H1 (cell line): Measurements from ENCODE around the gene TTC3. TPM values are rescaled to one million over a fixed set of nuclear protein-coding genes. Genes with fewer than 3 reads are reported as not detected.
"Not testable (repeated sequence)": the region's sequence is repeated elsewhere in the genome, so short reads cannot be mapped to it uniquely, and the experiment has no call there.

ENCODE experiments used
- CTCF ChIA-PET: fragments of 300-600 bp; sonication (Branson Sonifier 250); formaldehyde crosslinking; loops from one replicate; lab custom pipeline; 2021; ENCODE audit not compliant: partially characterized antibody; lab: Charles Lee
- POLR2A ChIA-PET: fragments of 300-600 bp; sonication (Branson Sonifier 250); formaldehyde crosslinking; loops from one replicate; lab custom pipeline; 2021; ENCODE audit warnings: inconsistent platforms; ENCODE audit not compliant: partially characterized antibody; lab: Charles Lee
- DNase-seq, 2 experiments: peaks; one replicate each; pipeline versions ENCODE4 v3.0.0 to v3.0.0-alpha.2; 2010 to 2022; ENCODE audit warnings: low spot score in 2 of 2, low read depth in 1 of 2, mixed read lengths in 1 of 2
- FAIRE-seq: peaks from 2 replicates; lab custom pipeline; 2011; peaks lifted over from hg19 to GRCh38; lab: Jason Lieb, UNC
- H2AFZ ChIP-seq: 2 replicates; pipeline ENCODE4 v1.8.1; 2012; ENCODE audit warnings: low read length, inconsistent platforms
- H2AK5ac ChIP-seq: 2 replicates; pipeline ENCODE4 v1.6.1; 2013; ENCODE audit warnings: low read depth, low read length
- H2BK120ac ChIP-seq: replicated peaks from 2 replicates; pipeline ENCODE3; 2013; ENCODE audit warnings: low read depth, low read length, inconsistent platforms
- H2BK12ac ChIP-seq: 2 replicates; pipeline ENCODE4 v1.6.1; 2013; ENCODE audit warnings: low read depth, low read length
- H2BK15ac ChIP-seq: 2 replicates; pipeline ENCODE4 v1.6.1; 2013; ENCODE audit warnings: low read length
- H2BK20ac ChIP-seq: 2 replicates; pipeline ENCODE4 v1.6.1; 2013; ENCODE audit warnings: low read length
- H2BK5ac ChIP-seq: 2 replicates; pipeline ENCODE4 v1.6.1; 2013; ENCODE audit warnings: low read depth, low read length
- H3K14ac ChIP-seq: 2 replicates; pipeline ENCODE4 v1.6.1; 2013; ENCODE audit warnings: inconsistent platforms; ENCODE audit not compliant: insufficient read length
- H3K18ac ChIP-seq: 2 replicates; pipeline ENCODE4 v1.6.1; 2013; ENCODE audit warnings: low read length; ENCODE audit errors: extremely low read depth
- H3K23ac ChIP-seq: 2 replicates; pipeline ENCODE4 v1.6.1; 2013; ENCODE audit warnings: inconsistent platforms; ENCODE audit not compliant: insufficient read length
- H3K23me2 ChIP-seq: 2 replicates; pipeline ENCODE4 v1.6.1; 2013; ENCODE audit warnings: low read depth, low read length
- H3K27ac ChIP-seq: 2 replicates; pipeline ENCODE4 v1.6.1; 2011; ENCODE audit warnings: low read depth, low read length, inconsistent platforms
- H3K27me3 ChIP-seq, 4 experiments: replicated peaks in 1 of 4; 1 replicate in 1 of 4; 2 replicates in 3 of 4; pipeline versions ENCODE4 v1.6.1 to v1.8.1; 2011 to 2013; ENCODE audit warnings: low read length in 3 of 4, mild to moderate bottlenecking in 3 of 4, inconsistent platforms in 2 of 4, mixed read lengths in 2 of 4, moderate library complexity in 1 of 4; ENCODE audit not compliant: control insufficient read depth in 3 of 4, insufficient read depth in 3 of 4; ENCODE audit errors: extremely low read depth in 1 of 4
- H3K36me3 ChIP-seq, 4 experiments: 2 replicates each; pipeline versions ENCODE4 v1.6.1 to v1.8.1; 2011 to 2013; ENCODE audit warnings: mild to moderate bottlenecking in 4 of 4, low read length in 3 of 4, moderate library complexity in 2 of 4, control low read depth in 1 of 4, inconsistent platforms in 1 of 4; ENCODE audit not compliant: insufficient read depth in 4 of 4, control insufficient read depth in 2 of 4
- H3K4ac ChIP-seq: replicated peaks from 2 replicates; pipeline ENCODE3; 2013; ENCODE audit warnings: low read length, low read depth, mixed read lengths, inconsistent platforms; ENCODE audit not compliant: insufficient read length
- H3K4me1 ChIP-seq, 4 experiments: replicated peaks in 1 of 4; 1 replicate in 1 of 4; 2 replicates in 3 of 4; pipeline versions ENCODE4 v1.6.1 to v1.8.1; 2011 to 2013; ENCODE audit warnings: low read length in 3 of 4, inconsistent platforms in 2 of 4, mixed read lengths in 1 of 4; ENCODE audit not compliant: insufficient read depth in 4 of 4, control insufficient read depth in 3 of 4
- H3K4me2 ChIP-seq, 2 experiments: 2 replicates each; pipeline versions ENCODE4 v1.6.1 to v1.8.1; 2011 to 2013; ENCODE audit warnings: low read depth in 2 of 2, low read length in 2 of 2, control low read depth in 1 of 2, inconsistent platforms in 1 of 2, mild to moderate bottlenecking in 1 of 2; ENCODE audit not compliant: insufficient read depth in 1 of 2
- H3K4me3 ChIP-seq, 4 experiments: fragments of 200-600, 300-600 bp in 1 of 4; sonication (generic), shearing (Covaris generic), sonication (Bioruptor Twin) in 1 of 4; 2 replicates each; pipeline versions ENCODE4 v1.5.1 to v1.8.1; 2011 to 2016; ENCODE audit warnings: low read length in 4 of 4, low read depth in 3 of 4, control low read depth in 2 of 4, inconsistent platforms in 2 of 4, mild to moderate bottlenecking in 2 of 4, mixed read lengths in 1 of 4, moderate library complexity in 1 of 4; ENCODE audit not compliant: insufficient read depth in 2 of 4; ENCODE audit errors: extremely low read depth in 1 of 4
- H3K56ac ChIP-seq: replicated peaks from 2 replicates; pipeline ENCODE3; 2013; ENCODE audit warnings: low read depth, mild to moderate bottlenecking, mixed read lengths, low read length, inconsistent platforms; ENCODE audit not compliant: insufficient read length
- H3K79me1 ChIP-seq: 2 replicates; pipeline ENCODE4 v1.6.1; 2013; ENCODE audit warnings: low read depth, low read length, control low read depth
- H3K79me2 ChIP-seq, 2 experiments: 2 replicates each; pipeline versions ENCODE4 v1.6.1 to v1.8.1; 2012 to 2013; ENCODE audit warnings: low read length in 2 of 2, mild to moderate bottlenecking in 2 of 2, inconsistent platforms in 1 of 2; ENCODE audit not compliant: insufficient read depth in 2 of 2, control insufficient read depth in 1 of 2
- H3K9ac ChIP-seq, 4 experiments: replicated peaks in 1 of 4; 1 replicate in 1 of 4; 2 replicates in 3 of 4; pipeline versions ENCODE4 v1.6.1 to v1.8.1; 2011 to 2013; ENCODE audit warnings: low read depth in 3 of 4, low read length in 3 of 4, control low read depth in 2 of 4, mild to moderate bottlenecking in 2 of 4, moderate library complexity in 2 of 4, inconsistent platforms in 1 of 4; ENCODE audit errors: extremely low read depth in 1 of 4
- H3K9me3 ChIP-seq, 2 experiments: 2 replicates each; pipeline versions ENCODE4 v1.6.1 to v1.8.1; 2012 to 2013; ENCODE audit warnings: mild to moderate bottlenecking in 2 of 2, moderate library complexity in 2 of 2, control low read depth in 1 of 2, inconsistent platforms in 1 of 2, low read depth in 1 of 2, low read length in 1 of 2, mixed read lengths in 1 of 2; ENCODE audit not compliant: insufficient read depth in 2 of 2
- H4K20me1 ChIP-seq, 2 experiments: replicated peaks in 1 of 2; 2 replicates each; pipeline versions ENCODE3 to v1.8.1; 2011 to 2013; ENCODE audit warnings: inconsistent platforms in 2 of 2, low read length in 2 of 2, mild to moderate bottlenecking in 1 of 2; ENCODE audit not compliant: insufficient read depth in 2 of 2, control insufficient read depth in 1 of 2
- H4K5ac ChIP-seq: 2 replicates; pipeline ENCODE4 v1.6.1; 2013; ENCODE audit warnings: low read length, low read depth, mixed read lengths, inconsistent platforms; ENCODE audit not compliant: insufficient read length
- H4K8ac ChIP-seq: 2 replicates; pipeline ENCODE4 v1.8.0; 2013; ENCODE audit warnings: mild to moderate bottlenecking, moderate library complexity, low read length, inconsistent platforms; ENCODE audit not compliant: insufficient read depth; ENCODE audit errors: extremely low read depth
- H4K91ac ChIP-seq: replicated peaks from 2 replicates; pipeline ENCODE3; 2013; ENCODE audit warnings: low read length, mixed read lengths, inconsistent platforms; ENCODE audit not compliant: insufficient read length
- WGBS, 2 experiments: shearing (Covaris generic) in 1 of 2; methylation state at CpG; one replicate each; pipeline versions ENCODE4 v1.1.6 to v1.1.7; 2013 to 2015; ENCODE audit warnings: low lambda C conversion rate in 2 of 2, mixed read lengths in 2 of 2, inconsistent platforms in 1 of 2, low coverage in 1 of 2, missing lambda C conversion rate in 1 of 2; ENCODE audit not compliant: insufficient replicate concordance in 2 of 2, insufficient coverage in 1 of 2, insufficient read length in 1 of 2; ENCODE audit errors: extremely low coverage in 1 of 2, missing lambda C conversion rate in 1 of 2; 5-methylcytosine and 5-hydroxymethylcytosine counted together
- polyA plus RNA-seq, 7 experiments: library from polyadenylated mRNA; depleted of rRNA in 3 of 7; stranded (reverse) in 5 of 7; unstranded in 2 of 7; fragments of >200 nt in 5 of 7; fragments of 200-250 nt in 2 of 7; gene quantifications; 1 replicate in 5 of 7; 2 replicates in 1 of 7; 4 replicates in 1 of 7; pipeline versions ENCODE4 v1.2.1 to v1.2.3, GENCODE V29; 2011 to 2013; ENCODE audit warnings: missing spikeins in 2 of 7, mixed read lengths in 2 of 7
- total RNA-seq: library from RNA; stranded (reverse); fragmentation: NEBNext Ultra II Directional; extraction: Animal tissue kit (Norgen Biotek cat#: 25700); gene quantifications from 2 replicates; pipeline ENCODE4 v1.2.1, GENCODE V29; 2021

The TTC3 gene
- total and polyA plus RNA-seq, 2 of the 8 experiments (the other 6 are each of a cell fraction or from before 2014, with no cell fraction given): 11.0 to 36.2 TPM

DNA sequence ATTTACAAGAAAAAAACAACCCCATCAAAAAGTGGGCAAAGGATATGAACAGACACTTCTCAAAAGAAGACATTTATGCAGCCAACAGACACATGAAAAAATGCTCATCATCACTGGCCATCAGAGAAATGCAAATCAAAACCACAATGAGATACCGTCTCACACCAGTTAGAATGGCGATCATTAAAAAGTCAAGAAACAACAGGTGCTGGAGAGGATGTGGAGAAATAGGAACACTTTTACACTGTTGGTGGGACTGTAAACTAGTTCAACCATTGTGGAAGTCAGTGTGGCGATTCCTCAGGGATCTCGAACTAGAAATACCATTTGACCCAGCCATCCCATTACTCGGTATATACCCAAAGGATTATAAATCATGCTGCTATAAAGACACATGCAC, 70.3 kb downstream of the TTC3 start:
- H2BK12ac ChIP-seq, H4K5ac ChIP-seq, FAIRE-seq, H3K9ac ChIP-seq, H3K14ac ChIP-seq, H3K79me1 ChIP-seq, H3K27ac ChIP-seq, H3K4me3 ChIP-seq, H3K27me3 ChIP-seq, H3K4ac ChIP-seq, H3K18ac ChIP-seq, H3K4me2 ChIP-seq, H3K79me2 ChIP-seq, POLR2A ChIA-PET, CTCF ChIA-PET, H2AK5ac ChIP-seq, H2AFZ ChIP-seq, H2BK20ac ChIP-seq, H4K20me1 ChIP-seq, H2BK5ac ChIP-seq, H4K8ac ChIP-seq, H2BK120ac ChIP-seq, H3K9me3 ChIP-seq, H3K23ac ChIP-seq, H4K91ac ChIP-seq, H3K36me3 ChIP-seq, H3K56ac ChIP-seq, H3K23me2 ChIP-seq, H2BK15ac ChIP-seq, DNase-seq: not testable (repeated sequence)
- peaks cover 0 to 11% (median 2%) of the 10 kb centered on the region in 4 experiments; a peak in 4 of 7 replicates for H3K4me1 ChIP-seq
- 91% methylated on average over 5 of the region's 5 CpGs; no CpG with 5 or more reads in 1 of the 2 experiments for WGBS, 2 experiments
